OCI-LY7 (cell line): ENCODE measurements around the gene ZMYND8. TPM values are rescaled to one million over a fixed set of nuclear protein-coding genes. Genes with fewer than 3 reads are reported as not detected.

Experiments
- BruUV-seq: library from RNA; stranded (reverse); fragments of 400-500 nt; replicated peaks from 2 replicates; lab custom pipeline; 2021; lab: Mats Ljungman, UMichigan
- CTCF ChIA-PET: fragments of 300-600 bp; sonication (Branson Sonifier 250); formaldehyde crosslinking; loops from one replicate; lab custom pipeline; 2022; ENCODE audit warnings: antibody characterized with exemption; ENCODE audit not compliant: unreplicated experiment; lab: Charles Lee
- POLR2A ChIA-PET: fragments of 300-600 bp; sonication (Branson Sonifier 250); formaldehyde crosslinking; loops from one replicate; lab custom pipeline; 2022; ENCODE audit warnings: antibody characterized with exemption; lab: Charles Lee
- DNase-seq: peaks from one replicate; pipeline ENCODE4 v3.0.0-alpha.2; 2015; ENCODE audit warnings: low spot score
- H2AFZ ChIP-seq: fragments of 200-600 bp; sonication (generic), shearing (Covaris generic); 2 replicates; pipeline ENCODE4 v1.6.1; 2014; ENCODE audit warnings: mild to moderate bottlenecking, antibody characterized with exemption, low read length, moderate library complexity
- H3K27ac ChIP-seq: fragments of 200-600 bp; sonication (generic); 2 replicates; pipeline ENCODE4 v1.5.1; 2014; ENCODE audit warnings: mixed run types, low read depth, mild to moderate bottlenecking, moderate library complexity, low read length, inconsistent platforms; ENCODE audit not compliant: poor library complexity, severe bottlenecking
- H3K36me3 ChIP-seq: fragments of 200-600 bp; sonication (generic); 2 replicates; pipeline ENCODE4 v1.6.1; 2014; ENCODE audit warnings: mild to moderate bottlenecking, antibody characterized with exemption, low read length, moderate library complexity, mixed read lengths; ENCODE audit not compliant: insufficient read depth
- H3K4me1 ChIP-seq: fragments of 200-600 bp; sonication (generic); 2 replicates; pipeline ENCODE4 v1.5.1; 2014; ENCODE audit warnings: mild to moderate bottlenecking, low read length; ENCODE audit not compliant: insufficient read depth, poor library complexity, severe bottlenecking
- H3K4me2 ChIP-seq: fragments of 200-600 bp; sonication (generic); 2 replicates; pipeline ENCODE4 v1.6.1; 2014; ENCODE audit warnings: mild to moderate bottlenecking, low read length
- H3K4me3 ChIP-seq: fragments of 200-600 bp; sonication (generic); 2 replicates; pipeline ENCODE4 v1.5.1; 2014; ENCODE audit warnings: mild to moderate bottlenecking, low read depth, low read length; ENCODE audit not compliant: poor library complexity, severe bottlenecking
- H3K79me2 ChIP-seq: fragments of 200-600 bp; sonication (generic); 2 replicates; pipeline ENCODE4 v1.6.1; 2016; ENCODE audit warnings: low read depth, mild to moderate bottlenecking, low read length, moderate library complexity, mixed read lengths; ENCODE audit not compliant: insufficient read depth
- H3K9me2 ChIP-seq: fragments of 200-600 bp; sonication (generic); 2 replicates; pipeline ENCODE4 v1.6.1; 2016; ENCODE audit warnings: mild to moderate bottlenecking, low read length, mixed read lengths; ENCODE audit not compliant: insufficient read depth
- H3K9me3 ChIP-seq: fragments of 200-600 bp; sonication (generic); 2 replicates; pipeline ENCODE4 v1.6.1; 2014; ENCODE audit warnings: mild to moderate bottlenecking, mixed run types, low read length, mixed read lengths
- H4K20me1 ChIP-seq: fragments of 200-600 bp; sonication (generic); 2 replicates; pipeline ENCODE4 v1.6.1; 2014; ENCODE audit warnings: mild to moderate bottlenecking, antibody characterized with exemption, low read length, moderate library complexity, mixed read lengths; ENCODE audit not compliant: insufficient read depth
- EZH2phosphoT487 ChIP-seq: fragments of 200-600 bp; sonication (generic); IDR thresholded peaks from 2 replicates; pipeline ENCODE4 v1.6.1; 2018; ENCODE audit warnings: low read depth, borderline replicate concordance, mild to moderate bottlenecking, mixed run types, antibody characterized with exemption, low read length, moderate library complexity, mixed read lengths
- intact Hi-C: fragments of 100-400 bp; cut with micrococcal nuclease; formaldehyde crosslinking; loops from one replicate; pipeline ENCODE4 v1.10.0; 2022; ENCODE audit not compliant: unreplicated experiment
- total RNA-seq, 2 experiments: library from RNA; depleted of rRNA in 1 of 2; stranded (reverse); fragments of >200 nt in 1 of 2; shearing (Covaris generic) in 1 of 2; gene quantifications; 2 replicates each; pipeline ENCODE4 v1.2.3, GENCODE V29; 2014 to 2022
- TF ChIP-seq, protein P1 (sequence below): fragments of 200-600 bp; sonication (generic); conservative IDR thresholded peaks from 2 replicates; pipeline ENCODE4 v1.5.1; 2014; ENCODE audit warnings: mild to moderate bottlenecking, antibody characterized with exemption, low read length, moderate library complexity, mixed read lengths

Gene ZMYND8
- total RNA-seq, 2 experiments from 2014 or later, result 30.4 to 69.1 TPM

DNA sequence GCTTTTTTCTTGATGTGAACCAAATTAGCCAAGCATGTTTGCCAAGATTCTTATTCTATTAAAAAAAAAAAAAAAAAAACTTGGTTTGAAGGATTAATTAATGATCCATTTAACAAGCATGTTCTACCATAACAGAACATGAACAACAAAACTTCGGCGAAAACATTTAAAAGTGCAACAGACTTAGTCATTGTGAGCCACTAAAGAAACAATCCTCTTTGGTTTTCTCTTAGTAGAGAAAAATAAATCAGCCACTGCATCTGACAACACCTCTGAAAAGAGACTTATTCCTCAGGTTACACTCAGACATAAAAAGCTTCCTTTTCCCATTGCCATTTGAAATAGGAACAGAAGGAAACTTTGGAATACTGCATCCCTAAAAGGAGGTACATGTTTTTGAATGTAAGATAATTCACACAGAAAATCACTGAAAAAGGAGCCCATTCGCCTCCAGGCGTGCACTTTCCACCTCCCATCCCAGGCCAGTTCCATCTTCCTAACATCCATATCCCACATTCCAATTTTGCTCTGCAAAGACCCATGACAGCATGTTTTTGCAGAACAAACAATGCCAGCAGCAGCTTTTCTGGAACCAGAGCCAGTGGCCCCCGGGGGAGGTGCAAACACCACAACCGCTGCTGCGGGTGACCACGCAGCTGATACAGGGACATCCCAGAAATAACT is 79.5 kb downstream of the ZMYND8 start:
- ChIA-PET POLR2A (interaction anchor here (0.8 kb wide), 1 partner anchor 176 kb away, joined by 3 read pairs; no protein-coding TSS in a partner anchor), CTCF (no interaction called here)
- Histone ChIP-seq H3K9me3 (no peaks in the 10 kb centered on the region), H3K79me2 (peaks cover 21% of the 10 kb centered on the region), H3K36me3 (peaks cover 95% of the 10 kb centered on the region), H4K20me1 (no peaks in the 10 kb centered on the region), H3K4me3 (no peak overlapping the region), H2AFZ (no peak overlapping the region), H3K4me1 (peaks cover 23% of the 10 kb centered on the region), H3K27ac (no peak overlapping the region), H3K4me2 (no peak overlapping the region), H3K9me2 (no peaks in the 10 kb centered on the region)
- BruUV-seq, result no TSS peak
- DNase-seq, result no peak
- no peak for TF ChIP-seq EZH2phosphoT487
- TF ChIP-seq, protein P1, sequence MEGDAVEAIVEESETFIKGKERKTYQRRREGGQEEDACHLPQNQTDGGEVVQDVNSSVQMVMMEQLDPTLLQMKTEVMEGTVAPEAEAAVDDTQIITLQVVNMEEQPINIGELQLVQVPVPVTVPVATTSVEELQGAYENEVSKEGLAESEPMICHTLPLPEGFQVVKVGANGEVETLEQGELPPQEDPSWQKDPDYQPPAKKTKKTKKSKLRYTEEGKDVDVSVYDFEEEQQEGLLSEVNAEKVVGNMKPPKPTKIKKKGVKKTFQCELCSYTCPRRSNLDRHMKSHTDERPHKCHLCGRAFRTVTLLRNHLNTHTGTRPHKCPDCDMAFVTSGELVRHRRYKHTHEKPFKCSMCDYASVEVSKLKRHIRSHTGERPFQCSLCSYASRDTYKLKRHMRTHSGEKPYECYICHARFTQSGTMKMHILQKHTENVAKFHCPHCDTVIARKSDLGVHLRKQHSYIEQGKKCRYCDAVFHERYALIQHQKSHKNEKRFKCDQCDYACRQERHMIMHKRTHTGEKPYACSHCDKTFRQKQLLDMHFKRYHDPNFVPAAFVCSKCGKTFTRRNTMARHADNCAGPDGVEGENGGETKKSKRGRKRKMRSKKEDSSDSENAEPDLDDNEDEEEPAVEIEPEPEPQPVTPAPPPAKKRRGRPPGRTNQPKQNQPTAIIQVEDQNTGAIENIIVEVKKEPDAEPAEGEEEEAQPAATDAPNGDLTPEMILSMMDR, result no peak
- intact Hi-C loops, result no loop called here

- peaks cover 27% of the 10 kb centered on the region for H3K79me2 ChIP-seq
- peaks cover 93% of the 10 kb centered on the region for H3K36me3 ChIP-seq
- intact Hi-C loops, result no loop called here
- no peaks in the 10 kb centered on the region for H3K9me3 ChIP-seq
- no peaks in the 10 kb centered on the region for H3K9me2 ChIP-seq
- H3K4me3 ChIP-seq, result no peak overlapping the region
- TF ChIP-seq EZH2phosphoT487, result no peak
- TF ChIP-seq, protein P1, result no peak
- no peaks in the 10 kb centered on the region for H4K20me1 ChIP-seq
- no peak overlapping the region for H2AFZ ChIP-seq
- ChIA-PET CTCF (no interaction called here), POLR2A (no interaction called here)
- H3K4me1 ChIP-seq, result peaks cover 23% of the 10 kb centered on the region
- no peak overlapping the region for H3K27ac ChIP-seq
- no TSS peak for BruUV-seq
- no peak overlapping the region for H3K4me2 ChIP-seq
- DNase-seq, result no peak
These were observed 80.2 kb downstream of the ZMYND8 start for GRCh38 chr20:47276251-47276650.

DNA sequence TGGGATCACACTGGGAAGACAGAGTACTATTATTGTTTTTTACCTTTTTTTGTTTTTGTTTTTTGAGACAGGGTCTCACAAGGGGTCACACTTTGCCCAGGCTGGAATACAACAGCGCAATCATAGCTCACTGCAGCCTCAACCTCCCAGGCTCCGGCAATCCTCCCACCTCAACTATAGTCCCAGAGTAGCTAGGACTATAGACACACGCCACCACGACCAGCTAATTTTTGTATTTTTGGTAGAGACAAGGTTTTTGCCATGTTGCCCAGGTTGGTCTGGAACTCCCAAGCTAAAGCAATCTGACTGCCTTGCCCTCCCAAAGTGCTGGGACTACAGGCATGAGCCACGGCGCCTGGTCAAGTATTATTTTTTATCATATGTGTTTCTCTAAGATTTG is 81.0 kb downstream of the ZMYND8 start:
- peaks cover 92% of the 10 kb centered on the region for H3K36me3 ChIP-seq

More for the DNA sequence above, 81.0 kb downstream of the ZMYND8 start:
- Histone ChIP-seq H4K20me1 (no peaks in the 10 kb centered on the region), H3K4me3 (no peak overlapping the region), H3K4me1 (peaks cover 23% of the 10 kb centered on the region), H3K79me2 (peaks cover 27% of the 10 kb centered on the region), H3K4me2 (no peak overlapping the region), H2AFZ (no peak overlapping the region), H3K9me3 (no peaks in the 10 kb centered on the region), H3K9me2 (no peaks in the 10 kb centered on the region), H3K27ac (no peak overlapping the region)
- no TSS peak for BruUV-seq
- TF ChIP-seq EZH2phosphoT487, result no peak
- TF ChIP-seq, protein P1, result no peak
- ChIA-PET POLR2A (no interaction called here), CTCF (interaction anchor here (0.9 to 4.6 kb wide), 2 partner anchors 16 to 108 kb away, joined by 3 to 22 read pairs; no protein-coding TSS in a partner anchor)
- no peak for DNase-seq
- intact Hi-C loops, result no loop called here
